Stimulated activated CD4-positive, alpha-beta T cell treated with anti-CD3 and anti-CD28 coated beads, Interleukin-15, amount 100 ng/mL, for 24 hours (primary cell): ENCODE data around the gene SIPA1L3.

Experiments
- DNase-seq: peaks from one replicate; pipeline ENCODE4 v3.0.0-alpha.2; 2020

The SIPA1L3 gene

GRCh38 chr19:38251564-38252051 lies 344.6 kb downstream of the SIPA1L3 start:
- no peak for DNase-seq

- DNase-seq, result no peak
Measured at GRCh38 chr19:38252385-38252784, 345.4 kb downstream of the SIPA1L3 start.

GRCh38 chr19:38252941-38253691 lies 346.1 kb downstream of the SIPA1L3 start:
- DNase-seq, result no peak

- DNase-seq, result no peak
Measured at GRCh38 chr19:38253788-38254187, 346.8 kb downstream of the SIPA1L3 start.

- DNase-seq, result no peak
Measured at GRCh38 chr19:38255383-38256014, 348.5 kb downstream of the SIPA1L3 start.
